ENCODE measurements around the gene CNTN3. TPM values are rescaled to one million over a fixed set of nuclear protein-coding genes. Genes with fewer than 3 reads are reported as not detected.

CNTN3 gene
- total RNA-seq, 1 experiment from 2014 or later = not detected

DNA sequence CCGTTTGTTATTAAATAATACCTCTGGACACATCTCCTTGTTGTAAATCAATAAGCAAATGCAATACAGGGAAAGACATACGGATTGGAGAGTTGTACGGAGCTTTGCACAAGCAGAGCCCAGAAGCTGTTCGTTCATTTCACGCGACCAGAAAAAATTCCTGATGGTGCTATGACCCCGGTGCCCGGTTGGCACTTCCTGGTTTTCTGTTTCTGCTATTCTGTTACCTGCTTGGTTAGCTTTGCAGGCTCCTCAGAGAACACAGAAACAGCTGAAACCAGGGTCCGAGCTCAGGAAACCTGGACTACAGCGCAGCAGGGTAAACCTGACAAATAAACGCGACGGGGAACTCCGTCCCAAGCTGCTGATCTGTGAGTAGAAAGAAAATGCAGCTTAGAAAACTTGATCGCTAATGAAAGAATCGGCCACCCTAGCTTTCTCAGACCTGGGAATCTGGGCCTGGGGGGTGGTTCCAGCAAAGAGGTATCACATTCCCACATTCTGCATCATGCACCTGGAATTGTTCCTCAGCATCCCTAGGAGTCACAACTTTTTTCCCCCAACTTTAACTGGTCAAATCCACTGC lies 845 bp downstream of the CNTN3 start:
- in situ Hi-C loops (cut with HindIII; ENCODE audit: low sequenced_read_pairs) = no loop called here
- DNase-seq (ENCODE audit: low spot score) = no peak

GRCh38 chr3:74613060-74613459 lies 1.4 kb downstream of the CNTN3 start:
- DNase-seq (ENCODE audit: low spot score) = no peak
- in situ Hi-C loops (cut with HindIII; ENCODE audit: low sequenced_read_pairs) = no loop called here

GRCh38 chr3:74611206-74611605 lies 3.3 kb downstream of the CNTN3 start:
- in situ Hi-C loops (cut with HindIII; ENCODE audit: low sequenced_read_pairs) = no loop called here
- DNase-seq (ENCODE audit: low spot score) = no peak

DNA sequence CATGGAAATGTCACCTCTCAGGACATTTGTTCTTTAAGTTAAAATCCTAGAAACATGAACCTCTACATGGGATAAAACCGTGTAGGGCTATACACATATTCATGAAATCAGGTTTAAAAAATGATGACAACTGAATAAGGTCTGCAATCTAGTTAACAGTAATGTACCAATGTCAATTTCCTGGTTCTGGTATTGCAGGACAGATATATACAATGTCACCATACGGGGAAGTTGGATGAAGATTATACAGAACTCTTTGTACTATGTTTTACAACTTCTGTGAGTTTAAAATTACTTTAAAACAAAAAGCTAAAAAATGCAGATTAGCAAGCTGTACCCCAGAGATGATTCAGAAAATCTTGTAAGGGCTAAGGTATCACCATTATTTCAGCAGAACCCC lies 6.7 kb downstream of the CNTN3 start:
- no peak for DNase-seq (ENCODE audit: low spot score)
- in situ Hi-C loops (cut with HindIII; ENCODE audit: low sequenced_read_pairs) = no loop called here

GRCh38 chr3:74606996-74607395 lies 7.5 kb downstream of the CNTN3 start:
- in situ Hi-C loops (cut with HindIII; ENCODE audit: low sequenced_read_pairs) = no loop called here
- DNase-seq (ENCODE audit: low spot score) = no peak

GRCh38 chr3:74605437-74605836 lies 9.0 kb downstream of the CNTN3 start:
- in situ Hi-C loops (cut with HindIII; ENCODE audit: low sequenced_read_pairs) = no loop called here
- no peak for DNase-seq (ENCODE audit: low spot score)

DNA sequence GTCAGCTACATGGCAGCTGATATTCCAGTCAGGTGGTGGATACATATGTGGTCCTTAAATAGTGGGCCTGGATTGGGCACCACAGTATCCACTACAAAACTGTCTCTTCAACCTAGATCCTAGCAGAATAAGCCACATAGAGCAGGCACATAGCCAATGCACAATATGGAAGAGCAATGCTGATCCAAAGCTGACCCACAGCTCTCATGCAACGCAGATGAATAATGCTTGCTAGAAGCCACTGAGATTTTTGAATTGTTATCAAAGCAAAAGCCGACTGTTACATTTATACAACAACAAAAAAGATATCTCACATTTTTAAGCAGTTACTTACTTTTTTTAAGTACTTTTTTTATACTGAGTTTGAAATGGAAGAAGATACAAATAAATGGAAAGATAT lies 11.2 kb downstream of the CNTN3 start:
- no peak for DNase-seq (ENCODE audit: low spot score)
- in situ Hi-C loops (cut with HindIII; ENCODE audit: low sequenced_read_pairs) = no loop called here

- no peak for DNase-seq (ENCODE audit: low spot score)
- in situ Hi-C loops (cut with HindIII; ENCODE audit: low sequenced_read_pairs) = no loop called here
Measured at GRCh38 chr3:74602471-74602870, 12.0 kb downstream of the CNTN3 start.

- DNase-seq (ENCODE audit: low spot score) = no peak
- in situ Hi-C loops (cut with HindIII; ENCODE audit: low sequenced_read_pairs) = no loop called here
Measured at GRCh38 chr3:74601793-74602192, 12.7 kb downstream of the CNTN3 start.

DNA sequence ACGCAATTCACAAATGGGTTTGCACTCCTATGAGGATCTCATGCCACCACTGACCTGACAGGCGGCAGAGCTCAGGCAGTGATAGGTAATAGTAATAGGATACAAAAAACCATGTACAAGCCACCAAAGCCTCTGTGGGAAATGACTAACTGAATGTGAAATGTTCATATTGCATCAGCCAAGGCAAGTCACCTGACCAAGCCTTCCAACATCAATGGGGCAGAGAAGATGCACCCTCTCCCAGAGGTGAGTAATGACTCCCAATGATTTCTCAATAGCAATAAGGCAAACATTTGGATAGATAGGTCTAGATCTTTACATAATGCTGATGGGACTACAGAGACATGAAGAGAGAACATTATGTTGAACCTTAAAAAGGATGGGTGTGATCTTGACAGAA lies 14.9 kb downstream of the CNTN3 start:
- no peak for DNase-seq (ENCODE audit: low spot score)
- in situ Hi-C loops (cut with HindIII; ENCODE audit: low sequenced_read_pairs) = no loop called here

DNA sequence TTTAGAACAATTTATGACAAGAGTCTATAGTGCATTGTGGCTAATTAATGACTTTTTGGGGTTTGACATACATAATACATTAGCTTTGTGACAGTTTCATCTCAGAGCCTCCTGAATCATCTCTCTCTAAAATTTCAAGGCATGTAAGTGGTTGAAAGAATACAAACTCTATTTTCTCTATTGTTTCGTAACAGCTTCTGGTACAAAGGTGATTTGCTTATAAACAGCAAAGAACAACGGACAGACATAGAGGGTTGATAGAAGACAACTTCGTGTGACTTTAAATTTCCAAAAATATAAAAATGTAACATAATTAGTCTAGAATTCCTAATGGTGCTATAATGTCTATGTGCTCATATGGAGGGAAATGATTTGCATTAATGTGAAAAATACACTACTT lies 21.3 kb downstream of the CNTN3 start:
- DNase-seq (ENCODE audit: low spot score) = no peak
- in situ Hi-C loops (cut with HindIII; ENCODE audit: low sequenced_read_pairs) = no loop called here

- DNase-seq (ENCODE audit: low spot score) = no peak
- in situ Hi-C loops (cut with HindIII; ENCODE audit: low sequenced_read_pairs) = no loop called here
Measured at GRCh38 chr3:74592359-74592758, 22.1 kb downstream of the CNTN3 start.

DNA sequence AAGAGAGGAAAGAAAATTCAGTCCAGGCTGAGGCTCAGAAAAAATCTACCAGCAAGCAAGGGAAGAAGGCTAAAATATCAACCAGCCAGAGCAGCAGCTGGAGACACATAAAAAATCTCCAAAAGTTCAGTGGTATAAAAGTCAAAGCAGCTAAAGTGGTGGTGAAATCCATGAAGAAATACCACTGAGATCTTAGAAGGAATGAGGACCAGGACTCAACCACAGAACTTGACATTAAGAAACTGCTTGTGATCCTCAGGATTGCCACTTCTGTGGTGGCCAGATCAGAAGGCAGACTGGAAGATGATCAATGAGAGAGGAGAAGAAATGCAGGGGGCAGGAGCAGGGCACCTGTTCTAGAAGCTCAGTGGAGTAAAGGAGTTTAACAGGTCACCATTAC lies 22.5 kb downstream of the CNTN3 start:
- DNase-seq (ENCODE audit: low spot score) = no peak
- in situ Hi-C loops (cut with HindIII; ENCODE audit: low sequenced_read_pairs) = no loop called here

DNA sequence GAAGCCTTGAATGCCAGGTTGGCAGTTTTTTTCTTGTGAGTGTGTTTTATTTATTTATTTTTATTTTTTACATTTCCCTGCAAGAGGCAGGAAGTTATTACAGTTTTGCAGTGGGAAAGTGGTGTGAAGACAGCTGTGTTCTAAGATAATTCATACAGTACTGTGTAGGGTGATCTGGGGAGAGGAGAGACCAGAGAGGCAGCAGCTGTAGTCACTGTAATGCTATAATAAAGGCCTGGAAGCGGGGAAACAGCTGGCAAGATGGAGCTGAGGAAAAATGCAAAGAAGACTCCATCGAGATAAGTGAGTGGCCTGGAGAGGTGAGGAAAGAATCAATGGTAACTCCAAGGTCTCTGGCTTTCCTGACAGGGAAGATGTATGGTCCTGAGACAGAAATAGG lies 23.1 kb downstream of the CNTN3 start:
- DNase-seq (ENCODE audit: low spot score) = no peak
- in situ Hi-C loops (cut with HindIII; ENCODE audit: low sequenced_read_pairs) = no loop called here

- in situ Hi-C loops (cut with HindIII; ENCODE audit: low sequenced_read_pairs) = no loop called here
- no peak for DNase-seq (ENCODE audit: low spot score)
Measured at GRCh38 chr3:74590620-74591262, 23.7 kb downstream of the CNTN3 start.

- no peak for DNase-seq (ENCODE audit: low spot score)
- in situ Hi-C loops (cut with HindIII; ENCODE audit: low sequenced_read_pairs) = no loop called here
Measured at GRCh38 chr3:74584782-74585181, 29.7 kb downstream of the CNTN3 start.

- in situ Hi-C loops (cut with HindIII; ENCODE audit: low sequenced_read_pairs) = no loop called here
- DNase-seq (ENCODE audit: low spot score) = no peak
Measured at GRCh38 chr3:74582982-74583381, 31.5 kb downstream of the CNTN3 start.

- in situ Hi-C loops (cut with HindIII; ENCODE audit: low sequenced_read_pairs) = no loop called here
- no peak for DNase-seq (ENCODE audit: low spot score)
Measured at GRCh38 chr3:74575857-74576256, 38.6 kb downstream of the CNTN3 start.

- no peak for DNase-seq (ENCODE audit: low spot score)
- in situ Hi-C loops (cut with HindIII; ENCODE audit: low sequenced_read_pairs) = no loop called here
Measured at GRCh38 chr3:74571118-74571517, 43.3 kb downstream of the CNTN3 start.
